Fibroblast of skin of back (primary cell): ENCODE results near the gene INPP4B.
"Not testable (repeated sequence)": the region's sequence is repeated elsewhere in the genome, so short reads cannot be mapped to it uniquely, and the experiment has no call there.

Source experiments
- DNase-seq: peaks from one replicate; pipeline ENCODE4 v3.0.0-alpha.2; 2013

The INPP4B gene

GRCh38 chr4:142824368-142824767 is 21.7 kb downstream of the INPP4B start:
- DNase-seq = peak; percentile 46

GRCh38 chr4:142823796-142824195 is 22.3 kb downstream of the INPP4B start:
- DNase-seq = no peak

GRCh38 chr4:142818476-142818875 is 27.6 kb downstream of the INPP4B start:
- no peak for DNase-seq

- DNase-seq = peak; percentile 40
Measured at GRCh38 chr4:142818031-142818430, 28.1 kb downstream of the INPP4B start.

DNA sequence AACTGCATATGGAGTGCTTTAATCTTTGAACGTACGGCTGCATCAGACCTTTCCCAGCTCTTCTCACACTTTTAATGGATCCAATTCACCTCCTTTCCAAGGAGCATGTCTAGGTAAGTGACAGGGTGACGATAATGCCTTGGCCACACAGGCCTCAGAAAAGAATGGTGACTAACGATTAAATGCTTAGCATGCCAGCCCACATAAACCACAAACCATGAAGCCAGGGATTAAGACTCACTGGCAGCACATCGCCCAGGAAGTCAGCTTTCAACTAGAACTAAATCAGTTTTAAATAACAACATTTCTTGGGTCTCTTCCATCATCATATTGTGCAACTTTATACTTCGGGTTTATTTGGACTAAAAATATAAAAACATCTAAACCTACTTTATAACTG is 28.7 kb downstream of the INPP4B start:
- DNase-seq = peak; percentile 91

GRCh38 chr4:142815834-142816233 is 30.3 kb downstream of the INPP4B start:
- peak; percentile 77 for DNase-seq

DNA sequence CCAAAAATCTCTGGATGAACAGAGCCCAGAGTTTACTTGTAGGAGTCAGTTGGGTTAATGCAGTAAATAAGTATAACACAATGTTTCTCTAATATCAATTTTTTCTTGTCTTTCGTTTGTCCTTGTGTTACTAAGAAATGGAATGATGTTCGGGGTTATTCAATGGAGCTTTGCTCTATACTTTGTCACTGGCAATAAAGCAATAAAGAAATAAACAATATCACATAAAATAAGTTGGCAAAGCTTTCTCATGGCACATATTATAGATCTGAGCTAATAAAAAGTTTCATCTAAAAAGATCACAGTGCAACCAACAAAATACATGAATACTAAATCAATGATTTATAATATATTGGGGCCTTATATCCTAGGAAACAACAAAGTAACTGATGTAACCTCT is 32.7 kb downstream of the INPP4B start:
- DNase-seq = no peak

GRCh38 chr4:142812091-142812490 is 34.0 kb downstream of the INPP4B start:
- DNase-seq = no peak

DNA sequence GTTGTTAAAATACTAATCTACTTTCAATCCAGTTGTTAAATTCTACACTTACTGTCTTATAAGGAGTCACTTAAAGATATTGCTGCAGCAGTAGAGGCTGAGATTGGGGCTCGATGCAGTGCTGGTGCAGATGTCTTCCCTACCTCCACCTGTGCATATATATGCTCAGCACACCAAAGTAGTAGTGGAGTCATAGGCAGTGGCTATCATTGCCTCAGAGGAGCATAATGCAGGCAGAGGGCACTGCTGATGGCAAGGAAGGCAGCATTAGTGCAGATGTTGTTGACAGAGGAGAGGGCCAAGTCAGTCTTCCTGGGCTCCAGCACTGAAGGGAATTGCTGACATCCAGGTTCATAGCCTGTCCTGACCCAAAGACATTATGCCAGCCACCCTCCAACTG is 35.1 kb downstream of the INPP4B start:
- DNase-seq = no peak

DNA sequence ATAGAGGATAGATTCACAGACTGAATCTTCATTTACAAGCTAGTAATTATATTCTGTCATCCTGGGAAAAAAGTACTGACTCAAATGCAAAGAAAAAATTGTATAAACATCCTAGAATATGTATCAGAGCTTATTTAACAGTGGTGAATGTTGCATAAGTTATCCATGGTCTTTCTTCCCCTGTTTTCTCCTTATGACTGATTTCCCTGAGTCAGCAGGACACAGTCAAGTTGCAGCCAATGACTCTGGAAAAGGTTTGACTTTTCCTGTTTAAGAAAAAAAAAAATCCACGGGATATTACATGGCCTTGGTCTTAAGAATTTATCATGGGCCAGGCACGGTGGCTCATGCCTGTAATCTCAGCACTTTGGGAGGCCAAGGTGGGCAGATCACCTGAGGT is 36.5 kb downstream of the INPP4B start:
- no peak for DNase-seq

DNA sequence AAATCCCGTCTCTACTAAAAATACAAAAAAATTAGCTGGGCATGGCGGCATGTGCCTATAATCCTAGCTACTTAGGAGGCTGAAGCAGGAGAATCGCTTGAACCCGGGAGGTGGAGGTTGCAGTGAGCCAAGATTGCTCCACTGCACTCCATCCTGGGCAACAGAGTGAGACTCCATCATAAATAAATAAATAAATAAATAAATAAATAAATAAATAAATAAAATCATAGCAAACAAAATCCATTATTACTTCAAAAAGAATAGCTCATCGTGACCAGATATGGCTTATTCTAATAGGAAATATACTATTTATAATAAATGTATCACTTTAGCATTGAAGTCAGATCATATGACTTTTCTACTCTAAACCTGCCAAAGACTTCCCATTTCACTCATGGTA is 42.2 kb downstream of the INPP4B start:
- DNase-seq = not testable (repeated sequence)

DNA sequence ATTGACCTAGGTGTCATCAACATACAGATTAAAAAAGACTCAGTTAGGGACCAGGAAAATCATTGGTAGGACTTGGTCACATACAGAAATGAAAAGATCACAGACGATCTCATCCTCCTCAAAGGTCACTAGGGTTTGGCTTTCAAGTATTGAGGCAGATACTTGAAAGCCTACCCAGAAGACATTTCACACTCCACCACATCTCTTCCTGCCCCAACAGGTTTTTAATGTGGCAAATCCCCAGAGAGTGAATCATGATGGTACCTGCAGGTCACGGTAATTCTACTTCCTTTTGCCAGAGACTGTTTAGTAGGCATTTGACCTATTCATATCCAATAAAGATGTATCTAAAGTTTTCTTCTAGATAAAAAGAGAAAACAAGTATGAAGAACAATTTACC is 44.1 kb downstream of the INPP4B start:
- no peak for DNase-seq

DNA sequence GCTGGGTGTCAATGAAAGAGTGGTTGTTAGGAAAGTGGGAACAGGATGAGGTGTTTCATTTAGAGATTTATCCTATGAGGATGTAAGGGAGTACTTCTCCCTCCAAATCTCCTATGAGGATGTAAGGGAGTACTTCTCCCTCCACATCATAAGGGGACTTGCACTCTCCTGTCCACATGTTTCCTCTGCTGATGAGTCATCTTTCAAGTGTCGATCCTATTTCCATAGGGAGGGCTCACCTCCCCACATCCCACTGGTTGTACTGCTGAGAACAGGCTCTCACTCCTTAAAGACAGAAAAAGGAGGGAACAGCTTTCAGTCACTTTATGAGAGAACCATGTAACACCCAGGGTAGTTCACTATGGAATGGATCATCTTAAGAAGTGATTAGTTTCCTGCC is 65.0 kb downstream of the INPP4B start:
- DNase-seq = peak; percentile 13

DNA sequence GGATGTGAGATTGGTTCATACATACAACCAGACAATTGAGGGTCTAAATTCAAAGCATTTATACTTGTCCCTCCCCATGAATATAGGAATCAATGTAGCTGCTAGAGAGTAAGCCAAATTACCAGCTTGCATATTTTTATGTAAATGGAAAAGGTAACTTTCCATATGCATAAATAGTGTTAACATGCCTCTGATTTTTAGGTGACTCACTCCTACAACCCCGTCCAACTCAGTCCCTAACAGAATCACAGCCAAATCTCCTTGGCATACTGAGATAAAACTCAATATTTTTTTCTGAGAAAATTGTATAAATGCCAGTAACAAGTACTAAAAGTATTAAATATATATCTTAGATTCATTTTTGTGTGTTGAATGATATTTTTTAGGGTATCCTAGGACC is 67.2 kb downstream of the INPP4B start:
- no peak for DNase-seq

GRCh38 chr4:142778430-142778829 is 67.7 kb downstream of the INPP4B start:
- peak; percentile 13 for DNase-seq

- no peak for DNase-seq
Measured at GRCh38 chr4:142777045-142777743, 68.9 kb downstream of the INPP4B start.

DNA sequence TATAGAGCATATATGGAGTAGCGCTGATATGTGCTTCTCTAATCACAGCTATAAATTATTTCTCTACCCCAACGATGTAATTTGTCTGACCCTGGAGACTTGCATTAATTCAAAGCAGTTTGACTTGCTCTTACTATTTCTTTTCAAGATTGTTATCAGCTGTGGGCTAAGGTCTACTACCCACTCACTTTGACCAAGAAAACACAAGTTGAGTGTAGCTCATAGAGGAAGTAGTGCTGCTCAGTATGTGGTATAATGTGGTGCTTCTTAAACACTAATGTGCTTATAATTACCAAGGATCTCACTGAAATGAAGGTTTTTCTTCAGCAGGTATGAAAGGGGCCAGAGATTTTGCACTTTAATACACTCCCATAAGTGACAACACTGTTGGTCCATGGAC is 70.1 kb downstream of the INPP4B start:
- DNase-seq = no peak

GRCh38 chr4:142773505-142773904 is 72.6 kb downstream of the INPP4B start:
- no peak for DNase-seq

DNA sequence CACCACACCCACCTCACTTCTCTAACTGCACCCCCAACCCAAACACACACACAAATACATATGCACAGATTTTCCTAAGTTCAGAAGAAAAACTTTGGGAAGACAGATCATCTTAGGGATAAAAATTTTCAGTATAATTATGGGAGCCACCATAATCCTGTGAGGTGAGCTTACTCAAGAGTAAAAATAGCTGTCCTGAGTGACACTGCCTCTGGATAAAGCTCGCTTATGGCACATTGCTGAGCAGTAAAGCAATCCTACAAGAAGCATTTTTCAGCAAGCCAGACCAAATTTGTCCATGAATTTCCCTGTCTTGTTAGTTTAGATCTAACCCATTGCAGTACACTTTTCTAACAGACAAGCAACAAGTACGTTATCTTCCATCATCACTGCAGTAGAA is 83.8 kb downstream of the INPP4B start:
- DNase-seq = no peak

DNA sequence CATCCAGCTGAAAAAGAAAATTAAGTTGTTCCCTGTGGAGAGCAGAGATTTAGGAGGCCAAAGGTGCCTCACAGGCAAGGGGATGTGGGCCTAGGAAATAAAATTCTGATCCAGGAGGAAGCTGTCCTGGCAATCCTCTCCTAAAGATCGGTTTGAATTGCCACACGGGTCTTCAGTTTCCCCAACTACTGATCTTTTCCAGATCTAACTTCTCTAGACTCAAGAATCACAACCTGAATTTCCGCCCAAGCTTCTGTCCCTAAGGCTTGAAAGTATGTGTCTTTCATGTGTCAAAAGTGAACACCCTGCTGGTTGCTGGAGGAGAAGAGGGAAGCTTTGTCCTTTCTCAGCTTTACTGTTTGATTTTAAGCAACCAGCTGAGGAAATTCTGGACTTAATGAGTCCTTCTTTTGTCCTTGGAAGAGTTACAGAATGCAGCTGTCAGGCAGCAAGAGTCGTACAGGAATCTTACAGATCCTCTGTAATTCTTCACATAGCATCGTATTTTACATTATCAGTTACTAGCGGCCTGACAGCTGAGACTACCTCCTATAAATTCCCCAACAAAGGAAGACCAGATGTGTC is 93.8 kb downstream of the INPP4B start:
- DNase-seq = no peak

GRCh38 chr4:142743121-142743825 is 102.8 kb downstream of the INPP4B start:
- DNase-seq = peak; percentile 8

- no peak for DNase-seq
Measured at GRCh38 chr4:142741995-142742394, 104.1 kb downstream of the INPP4B start.

- DNase-seq = no peak
Measured at GRCh38 chr4:142728233-142728632, 117.9 kb downstream of the INPP4B start.

DNA sequence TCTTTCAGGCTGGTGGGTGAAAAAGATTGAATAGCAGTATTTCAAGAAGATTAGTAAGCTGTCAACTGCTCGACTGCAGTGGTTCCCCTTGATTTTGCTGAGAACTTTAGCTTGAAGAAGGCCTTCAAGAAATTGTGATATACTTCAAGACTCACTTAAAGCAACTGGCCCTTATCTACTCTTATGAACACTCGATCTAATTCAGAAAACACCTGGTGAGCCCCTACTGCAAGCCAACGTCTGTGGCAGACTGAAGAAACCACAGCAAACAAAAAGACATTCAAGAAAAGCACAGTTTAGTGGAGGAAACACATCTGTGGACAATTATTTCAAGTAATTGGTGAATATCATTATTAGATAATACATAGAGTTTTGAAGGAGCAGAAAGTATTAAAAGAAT is 119.0 kb downstream of the INPP4B start:
- no peak for DNase-seq
